Vagina (tissue), 2 donors: ENCODE measurements around the gene TMEM150A. TPM values are rescaled to one million over a fixed set of nuclear protein-coding genes. Genes with fewer than 3 reads are reported as not detected.

Experiments used
- DNase-seq, 2 donors: peaks; one replicate each; pipeline ENCODE4 v3.0.0-alpha.2; 2017; ENCODE audit errors: extremely low spot score in 2 of 2
- H3K27ac ChIP-seq: fragments of 200-600 bp; sonication (generic); one replicate; pipeline ENCODE4 v1.5.1; 2019
- H3K27me3 ChIP-seq: fragments of 200-600 bp; sonication (generic); one replicate; pipeline ENCODE4 v1.5.1; 2019
- H3K36me3 ChIP-seq, 2 donors: fragments of 200-600 bp; sonication (generic); one replicate each; pipeline ENCODE4 v1.5.1; 2017 to 2019
- H3K4me1 ChIP-seq: fragments of 200-600 bp; sonication (generic); one replicate; pipeline ENCODE4 v1.5.1; 2019
- H3K4me3 ChIP-seq, 2 donors: fragments of 200-600 bp; sonication (generic); 1 replicate in 1 of 2; 2 replicates in 1 of 2; pipeline ENCODE4 v1.5.1; 2016 to 2019
- H3K9me3 ChIP-seq: fragments of 200-600 bp; sonication (generic); one replicate; pipeline ENCODE4 v1.5.1; 2019
- CTCF ChIP-seq, 3 experiments: fragments of 450-650 bp in 2 of 3; fragments of 200-600 bp in 1 of 3; sonication (generic) in 1 of 3; IDR thresholded peaks; one replicate each; pipeline ENCODE4 v1.5.1; 2017 to 2019; ENCODE audit warnings: antibody characterized with exemption in 3 of 3, mild to moderate bottlenecking in 2 of 3, moderate library complexity in 2 of 3
- POLR2A ChIP-seq, 2 donors: fragments of 450-650 bp; IDR thresholded peaks; one replicate each; pipeline ENCODE4 v1.6.1; 2017; ENCODE audit warnings: antibody characterized with exemption in 2 of 2, mild to moderate bottlenecking in 2 of 2, moderate library complexity in 2 of 2
- POLR2AphosphoS5 ChIP-seq, 2 donors: sonication (generic); formaldehyde crosslinking; IDR thresholded peaks; one replicate each; pipeline ENCODE4 v1.9.0; 2017; ENCODE audit warnings: antibody characterized with exemption in 2 of 2, mild to moderate bottlenecking in 2 of 2, low read depth in 1 of 2; ENCODE audit not compliant: insufficient read depth in 1 of 2
- intact Hi-C: fragments of 100-400 bp; cut with DNase I; formaldehyde crosslinking; loops from one replicate; pipeline ENCODE4 v1.15.1; 2023
- total RNA-seq: library from RNA; depleted of rRNA; stranded (reverse); fragments of >200 nt; gene quantifications from one replicate; pipeline ENCODE4 v1.2.3, GENCODE V29; 2016

Gene TMEM150A
- total RNA-seq, 1 donor from 2014 or later: 22.6 TPM

- no peak overlapping the region for H3K27ac ChIP-seq
These were observed 26.8 kb downstream of the TMEM150A start for GRCh38 chr2:85575739-85576138.

GRCh38 chr2:85566265-85566664 is 36.2 kb downstream of the TMEM150A start:
- no peak for DNase-seq

More at GRCh38 chr2:85575739-85576138, 26.8 kb downstream of the TMEM150A start:
- no peak for DNase-seq
- no peak overlapping the region for H3K4me3 ChIP-seq
- H3K9me3 ChIP-seq: no peaks in the 10 kb centered on the region
- H3K4me1 ChIP-seq: peaks cover 23% of the 10 kb centered on the region
- intact Hi-C loops: no loop called here
- H3K36me3 ChIP-seq: no peaks in the 10 kb centered on the region
- TF ChIP-seq POLR2A (IDR thresholded peaks at IDR 0.05): no peak
- TF ChIP-seq POLR2AphosphoS5 (IDR thresholded peaks at IDR 0.05; ENCODE audit: insufficient read depth in 1 of 2, low read depth in 1 of 2): no peak
- no peak for TF ChIP-seq CTCF (IDR thresholded peaks at IDR 0.05)
- no peaks in the 10 kb centered on the region for H3K27me3 ChIP-seq

GRCh38 chr2:85564144-85564563 is 38.3 kb downstream of the TMEM150A start:
- Histone ChIP-seq H3K9me3 (no peaks in the 10 kb centered on the region), H3K4me1 (peaks cover 24% of the 10 kb centered on the region), H3K4me3 (no peak overlapping the region), H3K27ac (no peak overlapping the region), H3K27me3 (no peaks in the 10 kb centered on the region), H3K36me3 (no peaks in the 10 kb centered on the region)
- intact Hi-C loops: loop anchor here (1.0 kb wide), 1 partner anchor 18 kb away; no protein-coding TSS in a partner anchor
- TF ChIP-seq POLR2A (IDR thresholded peaks at IDR 0.05) (no peak), CTCF (IDR thresholded peaks at IDR 0.05) (no peak), POLR2AphosphoS5 (IDR thresholded peaks at IDR 0.05; ENCODE audit: insufficient read depth in 1 of 2, low read depth in 1 of 2) (no peak)
- no peak for DNase-seq

More at GRCh38 chr2:85566265-85566664, 36.2 kb downstream of the TMEM150A start:
- Histone ChIP-seq H3K36me3 (no peaks in the 10 kb centered on the region), H3K4me1 (peaks cover 5% of the 10 kb centered on the region), H3K4me3 (no peak overlapping the region), H3K27me3 (no peaks in the 10 kb centered on the region), H3K9me3 (no peaks in the 10 kb centered on the region), H3K27ac (no peak overlapping the region)
- intact Hi-C loops: no loop called here
- no peak for TF ChIP-seq CTCF (IDR thresholded peaks at IDR 0.05)

GRCh38 chr2:85561280-85562212 is 41.0 kb downstream of the TMEM150A start, which contains the start of gene GGCX:
Gene GGCX, minus strand, starts transcription at chr2:85561493. Its CDS starts 65 bp downstream, at chr2:85561428.
- DNase-seq: peak in 1 of 2 donors; percentile 93
- H3K9me3 ChIP-seq: no peaks in the 10 kb centered on the region
- TF ChIP-seq POLR2A (IDR thresholded peaks at IDR 0.05) (peak in 1 of 2 donors; percentile 74), CTCF (IDR thresholded peaks at IDR 0.05) (peak; percentile 6 to 59 (median 14)), POLR2AphosphoS5 (IDR thresholded peaks at IDR 0.05; ENCODE audit: insufficient read depth in 1 of 2, low read depth in 1 of 2) (peak; percentile 87 to 95)
- H3K4me1 ChIP-seq: peaks cover 25% of the 10 kb centered on the region
- H3K36me3 ChIP-seq: peaks cover 0 to 8% of the 10 kb centered on the region in 2 donors
- intact Hi-C loops: no loop called here
- H3K4me3 ChIP-seq: peak within 1 kb of the TSS; percentile 73 to 90
- peak within 1 kb of the TSS; percentile 95 for H3K27ac ChIP-seq
- H3K27me3 ChIP-seq: no peaks in the 10 kb centered on the region
